ENCODE results near the gene DOC2A. TPM values are rescaled to one million over a fixed set of nuclear protein-coding genes. Genes with fewer than 3 reads are reported as not detected.

Gene DOC2A
- total RNA-seq, result not detected in 2 replicates

DNA sequence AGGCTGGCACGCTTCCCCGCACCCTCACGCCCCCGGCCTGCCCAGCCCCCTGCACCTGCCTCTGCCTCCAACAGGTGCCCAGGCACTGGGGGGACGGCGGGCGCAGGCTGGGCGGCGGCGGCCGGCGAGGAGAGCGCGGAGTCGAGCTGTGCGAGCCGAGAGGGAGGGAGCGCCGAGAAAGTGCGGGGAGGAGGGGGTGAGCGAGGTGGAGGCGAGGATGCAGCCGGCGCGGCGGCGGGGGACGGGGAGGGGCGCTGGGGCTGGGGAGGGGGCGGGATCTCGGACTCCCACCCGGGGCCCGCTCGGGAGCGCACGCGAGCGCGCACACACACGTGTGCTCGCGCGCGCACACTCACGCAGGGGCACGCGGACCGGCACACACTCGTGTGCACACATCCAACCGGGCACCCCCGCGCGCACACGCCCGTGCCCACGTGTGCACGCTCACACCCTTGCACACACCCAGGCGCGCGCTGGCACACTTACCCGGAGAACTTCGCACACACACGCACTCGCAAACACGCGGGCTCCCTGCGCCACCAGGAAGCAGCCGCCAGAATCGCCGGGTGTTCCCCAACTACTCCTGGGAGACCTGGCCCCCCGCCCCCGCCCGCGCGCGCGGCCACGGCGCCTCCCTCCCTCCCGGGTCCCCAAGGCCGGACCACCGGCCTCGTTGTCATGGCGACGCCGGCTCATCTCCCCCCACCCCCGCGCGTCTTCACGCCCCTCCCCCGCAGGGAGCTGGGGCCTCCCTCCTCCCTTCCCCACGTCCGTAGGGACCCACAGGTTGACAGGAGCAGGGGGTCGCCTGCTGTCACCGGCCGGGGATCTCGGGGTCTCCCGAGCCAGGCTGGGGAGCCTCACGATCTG lies at the start of gene DOC2A:
DOC2A (minus strand) TSS at position 184 of the 870 bp plus-strand sequence. CDS start 805 bp downstream, outside the sequence.
- FAIRE-seq, result no peak
- no peaks in the 10 kb centered on the region for H3K36me3 ChIP-seq (ENCODE audit: control insufficient read depth, insufficient read depth, low read length)
- peak within 1 kb of the TSS; percentile 30 for H3K4me3 ChIP-seq (ENCODE audit: low read depth, low read length)
- TF ChIP-seq, protein P1, sequence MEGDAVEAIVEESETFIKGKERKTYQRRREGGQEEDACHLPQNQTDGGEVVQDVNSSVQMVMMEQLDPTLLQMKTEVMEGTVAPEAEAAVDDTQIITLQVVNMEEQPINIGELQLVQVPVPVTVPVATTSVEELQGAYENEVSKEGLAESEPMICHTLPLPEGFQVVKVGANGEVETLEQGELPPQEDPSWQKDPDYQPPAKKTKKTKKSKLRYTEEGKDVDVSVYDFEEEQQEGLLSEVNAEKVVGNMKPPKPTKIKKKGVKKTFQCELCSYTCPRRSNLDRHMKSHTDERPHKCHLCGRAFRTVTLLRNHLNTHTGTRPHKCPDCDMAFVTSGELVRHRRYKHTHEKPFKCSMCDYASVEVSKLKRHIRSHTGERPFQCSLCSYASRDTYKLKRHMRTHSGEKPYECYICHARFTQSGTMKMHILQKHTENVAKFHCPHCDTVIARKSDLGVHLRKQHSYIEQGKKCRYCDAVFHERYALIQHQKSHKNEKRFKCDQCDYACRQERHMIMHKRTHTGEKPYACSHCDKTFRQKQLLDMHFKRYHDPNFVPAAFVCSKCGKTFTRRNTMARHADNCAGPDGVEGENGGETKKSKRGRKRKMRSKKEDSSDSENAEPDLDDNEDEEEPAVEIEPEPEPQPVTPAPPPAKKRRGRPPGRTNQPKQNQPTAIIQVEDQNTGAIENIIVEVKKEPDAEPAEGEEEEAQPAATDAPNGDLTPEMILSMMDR (IDR thresholded peaks at IDR 0.05; ENCODE audit: insufficient read depth, low read length, severe bottlenecking), result no peak
- no peak for DNase-seq (ENCODE audit: low read depth)
- peaks cover 15% of the 10 kb centered on the region for H3K27me3 ChIP-seq (ENCODE audit: control insufficient read depth, insufficient read depth, low read length)

DNA sequence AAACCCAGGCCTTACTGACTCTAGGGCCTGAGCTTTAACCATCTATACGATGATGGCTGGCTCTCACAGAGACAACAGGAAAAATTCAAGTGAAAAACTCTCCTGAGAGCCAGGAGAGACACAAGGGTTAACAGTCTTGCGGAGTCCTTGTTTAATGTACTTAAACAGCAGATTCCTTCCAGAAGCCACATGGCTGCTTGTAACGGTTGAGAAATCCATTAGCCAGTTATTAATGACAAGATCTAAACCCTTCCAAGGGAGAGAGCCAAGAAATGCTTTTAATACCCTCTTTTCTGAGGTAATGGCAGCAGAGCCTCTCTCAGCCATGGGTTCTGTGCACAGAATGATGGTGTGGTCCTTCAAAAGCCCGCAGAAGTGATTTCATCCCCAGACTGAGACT lies 49.5 kb upstream of the DOC2A start:
- no peak for DNase-seq (ENCODE audit: low read depth)
- no peak for FAIRE-seq
- H3K36me3 ChIP-seq (ENCODE audit: control insufficient read depth, insufficient read depth, low read length), result no peaks in the 10 kb centered on the region
- TF ChIP-seq, protein P1 (IDR thresholded peaks at IDR 0.05; ENCODE audit: insufficient read depth, low read length, severe bottlenecking), result no peak
- no peak overlapping the region for H3K4me3 ChIP-seq (ENCODE audit: low read depth, low read length)
- no peaks in the 10 kb centered on the region for H3K27me3 ChIP-seq (ENCODE audit: control insufficient read depth, insufficient read depth, low read length)

DNA sequence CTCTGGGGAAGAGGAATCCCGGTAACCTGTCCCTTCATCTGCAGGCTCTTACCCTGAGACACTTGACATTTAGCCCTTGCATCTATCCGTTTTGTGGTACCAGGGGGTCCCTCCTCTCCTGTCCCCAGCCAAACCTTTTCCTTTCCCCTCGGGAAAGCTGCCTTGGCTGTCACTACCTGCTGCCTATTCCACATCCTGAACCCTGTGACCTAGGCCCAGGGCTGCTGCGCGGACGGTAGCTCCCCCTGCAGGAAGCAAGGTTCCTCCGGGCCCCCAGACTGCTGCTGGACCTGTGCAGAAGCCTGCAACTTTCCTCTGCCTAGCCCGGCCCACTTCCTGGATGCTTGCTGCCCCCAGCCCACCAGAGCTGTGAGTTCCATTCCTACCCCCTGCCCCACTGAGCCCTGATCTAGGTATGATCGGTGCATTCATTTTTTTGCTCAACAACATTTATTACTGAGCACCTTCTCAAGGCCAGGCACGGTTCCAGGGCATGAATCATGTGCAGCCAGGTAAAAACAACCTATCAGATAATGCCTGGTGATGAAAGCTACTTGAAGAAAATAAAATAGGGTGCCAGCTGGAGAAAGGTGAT lies 44.2 kb upstream of the DOC2A start:
- no peaks in the 10 kb centered on the region for H3K36me3 ChIP-seq (ENCODE audit: control insufficient read depth, insufficient read depth, low read length)
- TF ChIP-seq, protein P1 (IDR thresholded peaks at IDR 0.05; ENCODE audit: insufficient read depth, low read length, severe bottlenecking), result peak; percentile 89
- H3K4me3 ChIP-seq (ENCODE audit: low read depth, low read length), result no peak overlapping the region
- no peak for FAIRE-seq
- no peaks in the 10 kb centered on the region for H3K27me3 ChIP-seq (ENCODE audit: control insufficient read depth, insufficient read depth, low read length)
- DNase-seq (ENCODE audit: low read depth), result peak; percentile 83

DNA sequence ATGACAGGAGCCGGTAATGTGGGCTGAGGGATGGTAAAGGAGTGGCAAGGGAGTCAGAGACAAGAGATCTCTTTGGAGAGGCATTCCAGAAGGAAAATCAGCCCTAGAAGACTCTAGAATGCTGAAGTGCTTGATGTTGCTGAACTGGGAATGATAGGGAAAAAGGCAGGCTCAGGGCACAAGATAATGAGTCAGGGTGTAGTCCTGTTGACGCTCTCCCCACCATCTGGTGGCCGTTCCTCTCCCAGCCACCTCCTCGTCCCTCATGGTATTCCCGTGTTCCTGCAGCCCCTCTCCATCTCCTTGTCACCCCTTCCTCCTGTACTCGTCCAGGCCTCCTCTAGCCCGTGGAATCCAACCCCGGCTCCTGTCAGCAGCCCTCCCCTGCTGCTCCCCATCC lies 43.6 kb upstream of the DOC2A start:
- no peaks in the 10 kb centered on the region for H3K36me3 ChIP-seq (ENCODE audit: control insufficient read depth, insufficient read depth, low read length)
- H3K4me3 ChIP-seq (ENCODE audit: low read depth, low read length), result no peak overlapping the region
- DNase-seq (ENCODE audit: low read depth), result no peak
- TF ChIP-seq, protein P1 (IDR thresholded peaks at IDR 0.05; ENCODE audit: insufficient read depth, low read length, severe bottlenecking), result no peak
- no peak for FAIRE-seq
- no peaks in the 10 kb centered on the region for H3K27me3 ChIP-seq (ENCODE audit: control insufficient read depth, insufficient read depth, low read length)

DNA sequence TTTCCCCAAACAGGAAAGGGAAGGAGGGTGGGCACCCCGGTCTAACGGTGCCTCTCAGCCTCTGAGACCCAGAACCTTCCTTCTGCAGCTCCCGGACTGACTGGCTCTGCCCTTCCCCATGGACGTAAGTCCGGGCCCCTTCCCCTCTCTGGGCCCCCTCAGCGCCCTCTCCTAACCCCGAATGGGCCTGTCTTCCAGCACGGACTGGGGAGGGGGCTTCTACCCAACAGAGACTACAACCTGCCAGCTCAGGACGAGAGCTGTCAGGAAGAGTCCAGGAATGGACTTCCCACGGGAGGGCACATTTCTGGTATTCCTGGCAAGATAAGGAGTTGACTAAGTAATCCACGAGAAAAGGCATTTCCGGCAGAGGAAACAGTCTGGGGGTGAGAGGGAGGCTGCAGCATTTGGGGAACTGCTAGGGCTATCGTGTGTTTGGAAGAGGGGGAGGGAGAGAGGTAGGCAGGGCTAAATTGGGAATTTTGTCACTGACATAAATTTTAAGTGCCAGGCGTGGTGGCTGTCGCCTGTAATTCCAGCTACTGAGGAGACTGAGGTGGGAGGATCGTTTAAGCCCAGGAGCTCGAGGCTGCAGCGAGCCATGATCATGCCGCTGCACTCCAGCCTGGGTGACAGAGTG lies 42.7 kb upstream of the DOC2A start:
- Histone ChIP-seq H3K36me3 (ENCODE audit: control insufficient read depth, insufficient read depth, low read length) (no peaks in the 10 kb centered on the region), H3K27me3 (ENCODE audit: control insufficient read depth, insufficient read depth, low read length) (no peaks in the 10 kb centered on the region), H3K4me3 (ENCODE audit: low read depth, low read length) (peak overlapping the region; percentile 58)
- DNase-seq (ENCODE audit: low read depth) (peak; percentile 41), FAIRE-seq (no peak)
- TF ChIP-seq, protein P1 (IDR thresholded peaks at IDR 0.05; ENCODE audit: insufficient read depth, low read length, severe bottlenecking), result no peak
